RWPE2 (cell line): ENCODE data around the gene KLHL13.
A peak's percentile ranks its signal among the peaks of the same experiment; 100 is the strongest.

Experiments
- ATAC-seq: fragments of 200-7000 bp; cut with Tn5 transposase; 3 replicates; pipeline ENCODE4 v1.9.1; 2021; ENCODE audit warnings: low read depth
- DNase-seq: peaks from one replicate; pipeline ENCODE4 v3.0.0-alpha.2; 2020; ENCODE audit warnings: low spot score
- H3K27ac ChIP-seq: fragments of 450-650 bp; 2 replicates; pipeline ENCODE4 v1.5.1; 2017; ENCODE audit warnings: mild to moderate bottlenecking; ENCODE audit not compliant: poor library complexity, severe bottlenecking
- H3K27me3 ChIP-seq: fragments of 250-450 bp; sonication (Bioruptor Pico); 2 replicates; pipeline ENCODE4 v1.5.1; 2021; ENCODE audit warnings: mild to moderate bottlenecking, moderate library complexity; ENCODE audit not compliant: insufficient read depth, poor library complexity, severe bottlenecking
- H3K36me3 ChIP-seq: fragments of 250-450 bp; sonication (Bioruptor Pico); 2 replicates; pipeline ENCODE4 v1.5.1; 2020; ENCODE audit warnings: low read depth, mild to moderate bottlenecking, moderate library complexity
- H3K4me1 ChIP-seq: fragments of 250-450 bp; sonication (Bioruptor Pico); 2 replicates; pipeline ENCODE4 v1.5.1; 2021; ENCODE audit warnings: mild to moderate bottlenecking, moderate library complexity; ENCODE audit not compliant: insufficient read depth, poor library complexity, severe bottlenecking
- H3K4me3 ChIP-seq: fragments of 250-450 bp; sonication (Bioruptor Pico); 2 replicates; pipeline ENCODE4 v1.5.1; 2021; ENCODE audit warnings: mild to moderate bottlenecking, moderate library complexity; ENCODE audit not compliant: severe bottlenecking
- H3K9me3 ChIP-seq: fragments of 250-450 bp; sonication (Bioruptor Pico); 2 replicates; pipeline ENCODE4 v1.5.1; 2021; ENCODE audit warnings: mild to moderate bottlenecking, moderate library complexity; ENCODE audit not compliant: severe bottlenecking
- TF ChIP-seq, protein P1 (sequence below): fragments of 450-650 bp; IDR thresholded peaks from one replicate; pipeline ENCODE4 v1.5.1; 2017; ENCODE audit warnings: mild to moderate bottlenecking, moderate library complexity; ENCODE audit not compliant: poor library complexity, severe bottlenecking

The KLHL13 gene

GRCh38 chrX:118115953-118116712 is 477 bp downstream of the KLHL13 start:
- no peaks in the 10 kb centered on the region for H3K9me3 ChIP-seq
- peak overlapping the region; percentile 53 for H3K4me3 ChIP-seq
- DNase-seq (no peak), ATAC-seq (peak; percentile 57)
- no peaks in the 10 kb centered on the region for H3K4me1 ChIP-seq
- TF ChIP-seq, protein P1, sequence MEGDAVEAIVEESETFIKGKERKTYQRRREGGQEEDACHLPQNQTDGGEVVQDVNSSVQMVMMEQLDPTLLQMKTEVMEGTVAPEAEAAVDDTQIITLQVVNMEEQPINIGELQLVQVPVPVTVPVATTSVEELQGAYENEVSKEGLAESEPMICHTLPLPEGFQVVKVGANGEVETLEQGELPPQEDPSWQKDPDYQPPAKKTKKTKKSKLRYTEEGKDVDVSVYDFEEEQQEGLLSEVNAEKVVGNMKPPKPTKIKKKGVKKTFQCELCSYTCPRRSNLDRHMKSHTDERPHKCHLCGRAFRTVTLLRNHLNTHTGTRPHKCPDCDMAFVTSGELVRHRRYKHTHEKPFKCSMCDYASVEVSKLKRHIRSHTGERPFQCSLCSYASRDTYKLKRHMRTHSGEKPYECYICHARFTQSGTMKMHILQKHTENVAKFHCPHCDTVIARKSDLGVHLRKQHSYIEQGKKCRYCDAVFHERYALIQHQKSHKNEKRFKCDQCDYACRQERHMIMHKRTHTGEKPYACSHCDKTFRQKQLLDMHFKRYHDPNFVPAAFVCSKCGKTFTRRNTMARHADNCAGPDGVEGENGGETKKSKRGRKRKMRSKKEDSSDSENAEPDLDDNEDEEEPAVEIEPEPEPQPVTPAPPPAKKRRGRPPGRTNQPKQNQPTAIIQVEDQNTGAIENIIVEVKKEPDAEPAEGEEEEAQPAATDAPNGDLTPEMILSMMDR, result no peak
- H3K36me3 ChIP-seq, result no peaks in the 10 kb centered on the region
- no peak overlapping the region for H3K27ac ChIP-seq
- no peaks in the 10 kb centered on the region for H3K27me3 ChIP-seq

DNA sequence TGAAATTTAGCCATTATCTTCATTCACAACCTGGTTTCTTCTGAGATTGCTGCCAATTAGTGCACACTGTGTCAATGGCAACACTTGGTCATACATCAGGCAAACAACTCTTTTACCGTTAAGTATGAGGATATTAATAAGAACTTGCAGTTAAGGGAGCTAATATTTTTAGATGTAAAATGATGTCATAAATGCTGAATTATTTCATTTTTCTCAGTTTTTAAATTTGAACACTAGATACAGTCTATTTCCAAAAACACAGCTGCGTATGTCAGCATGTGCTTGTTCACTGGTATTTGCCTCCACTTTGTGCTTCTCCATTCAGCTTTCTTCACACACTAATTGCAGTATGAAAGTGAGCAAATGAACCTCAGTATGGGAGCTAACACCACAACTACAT is 1.6 kb downstream of the KLHL13 start:
- Histone ChIP-seq H3K27ac (no peak overlapping the region), H3K27me3 (no peaks in the 10 kb centered on the region), H3K4me1 (no peaks in the 10 kb centered on the region), H3K9me3 (no peaks in the 10 kb centered on the region), H3K36me3 (no peaks in the 10 kb centered on the region), H3K4me3 (no peak overlapping the region)
- DNase-seq (no peak), ATAC-seq (no peak)
- TF ChIP-seq, protein P1, result no peak

DNA sequence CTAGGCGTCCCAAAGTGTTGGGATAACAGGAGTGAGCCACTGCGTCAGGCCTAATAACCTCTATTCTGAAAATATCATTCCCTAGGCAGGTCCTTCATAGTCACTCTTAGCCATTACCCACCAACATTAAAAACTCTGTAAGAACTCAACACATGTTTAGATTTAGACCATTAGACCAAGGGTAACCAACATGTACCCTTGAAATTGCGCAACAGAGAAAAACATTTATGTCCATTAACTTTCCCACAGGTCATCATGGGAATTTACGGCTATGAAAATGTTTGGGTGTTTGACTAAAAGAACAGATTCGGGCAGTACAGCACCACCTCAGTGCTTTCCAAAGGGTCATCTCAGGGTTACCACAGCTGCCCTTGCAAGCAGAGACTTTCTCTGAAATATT is 7.5 kb downstream of the KLHL13 start:
- ATAC-seq (no peak), DNase-seq (no peak)
- H3K27ac ChIP-seq, result no peak overlapping the region
- no peaks in the 10 kb centered on the region for H3K36me3 ChIP-seq
- H3K9me3 ChIP-seq, result no peaks in the 10 kb centered on the region
- no peak overlapping the region for H3K4me3 ChIP-seq
- H3K27me3 ChIP-seq, result no peaks in the 10 kb centered on the region
- H3K4me1 ChIP-seq, result no peaks in the 10 kb centered on the region
- TF ChIP-seq, protein P1, result no peak

DNA sequence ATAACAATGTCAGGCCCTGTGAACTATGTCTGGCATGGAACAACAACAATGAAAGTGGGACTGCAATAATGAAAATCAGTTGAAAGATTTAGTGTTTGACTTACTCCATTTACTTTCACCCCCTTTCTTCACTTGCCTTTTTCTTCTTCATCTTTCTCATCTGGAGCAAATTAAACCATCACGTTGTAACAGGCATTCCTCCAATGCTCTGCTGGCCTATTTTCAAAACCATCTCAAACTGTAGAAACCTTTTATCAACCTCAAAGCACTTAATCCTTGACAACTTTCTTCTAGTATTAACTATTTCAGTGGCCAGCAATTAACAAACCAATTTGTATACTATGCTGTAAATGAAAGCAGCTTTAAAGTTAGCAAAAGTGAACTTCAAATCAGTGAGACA is 8.3 kb downstream of the KLHL13 start:
- TF ChIP-seq, protein P1, result no peak
- Histone ChIP-seq H3K36me3 (no peaks in the 10 kb centered on the region), H3K4me1 (no peaks in the 10 kb centered on the region), H3K9me3 (no peaks in the 10 kb centered on the region), H3K27ac (no peak overlapping the region), H3K27me3 (no peaks in the 10 kb centered on the region), H3K4me3 (no peak overlapping the region)
- DNase-seq, result no peak
- ATAC-seq, result no peak

- no peak for ATAC-seq
- no peaks in the 10 kb centered on the region for H3K9me3 ChIP-seq
- H3K4me1 ChIP-seq, result no peaks in the 10 kb centered on the region
- no peak overlapping the region for H3K27ac ChIP-seq
- no peak overlapping the region for H3K4me3 ChIP-seq
- no peaks in the 10 kb centered on the region for H3K36me3 ChIP-seq
- H3K27me3 ChIP-seq, result no peaks in the 10 kb centered on the region
- TF ChIP-seq, protein P1, result no peak
- DNase-seq, result no peak
Observed at GRCh38 chrX:118100091-118100490, 16.5 kb downstream of the KLHL13 start.
